BLaER1 (cell line): Measurements from ENCODE around the gene HCFC1.
A peak's percentile ranks its signal among the peaks of the same experiment; 100 is the strongest.

ENCODE experiments used
- H3K27ac ChIP-seq: shearing (Covaris generic); formaldehyde crosslinking; 2 replicates; pipeline ENCODE4 v1.8.1; 2022
- H3K27me3 ChIP-seq: shearing (Covaris generic); formaldehyde crosslinking; 2 replicates; pipeline ENCODE4 v1.8.1; 2022
- H3K36me3 ChIP-seq: shearing (Covaris generic); formaldehyde crosslinking; 2 replicates; pipeline ENCODE4 v1.8.1; 2022
- H3K4me1 ChIP-seq: shearing (Covaris generic); formaldehyde crosslinking; 2 replicates; pipeline ENCODE4 v1.8.1; 2022
- H3K4me2 ChIP-seq: shearing (Covaris generic); formaldehyde crosslinking; 2 replicates; pipeline ENCODE4 v1.8.1; 2022
- H3K4me3 ChIP-seq: shearing (Covaris generic); formaldehyde crosslinking; 2 replicates; pipeline ENCODE4 v1.8.1; 2022
- H3K9ac ChIP-seq: shearing (Covaris generic); formaldehyde crosslinking; 2 replicates; pipeline ENCODE4 v1.8.1; 2022
- H3K9me3 ChIP-seq: shearing (Covaris generic); formaldehyde crosslinking; 2 replicates; pipeline ENCODE4 v1.8.1; 2022
- H4K20me1 ChIP-seq: shearing (Covaris generic); formaldehyde crosslinking; 2 replicates; pipeline ENCODE4 v1.8.1; 2022
- Cebpa-rat ChIP-seq: shearing (Covaris generic); IDR thresholded peaks from 2 replicates; pipeline ENCODE4 v1.8.1; 2022

Gene HCFC1

DNA sequence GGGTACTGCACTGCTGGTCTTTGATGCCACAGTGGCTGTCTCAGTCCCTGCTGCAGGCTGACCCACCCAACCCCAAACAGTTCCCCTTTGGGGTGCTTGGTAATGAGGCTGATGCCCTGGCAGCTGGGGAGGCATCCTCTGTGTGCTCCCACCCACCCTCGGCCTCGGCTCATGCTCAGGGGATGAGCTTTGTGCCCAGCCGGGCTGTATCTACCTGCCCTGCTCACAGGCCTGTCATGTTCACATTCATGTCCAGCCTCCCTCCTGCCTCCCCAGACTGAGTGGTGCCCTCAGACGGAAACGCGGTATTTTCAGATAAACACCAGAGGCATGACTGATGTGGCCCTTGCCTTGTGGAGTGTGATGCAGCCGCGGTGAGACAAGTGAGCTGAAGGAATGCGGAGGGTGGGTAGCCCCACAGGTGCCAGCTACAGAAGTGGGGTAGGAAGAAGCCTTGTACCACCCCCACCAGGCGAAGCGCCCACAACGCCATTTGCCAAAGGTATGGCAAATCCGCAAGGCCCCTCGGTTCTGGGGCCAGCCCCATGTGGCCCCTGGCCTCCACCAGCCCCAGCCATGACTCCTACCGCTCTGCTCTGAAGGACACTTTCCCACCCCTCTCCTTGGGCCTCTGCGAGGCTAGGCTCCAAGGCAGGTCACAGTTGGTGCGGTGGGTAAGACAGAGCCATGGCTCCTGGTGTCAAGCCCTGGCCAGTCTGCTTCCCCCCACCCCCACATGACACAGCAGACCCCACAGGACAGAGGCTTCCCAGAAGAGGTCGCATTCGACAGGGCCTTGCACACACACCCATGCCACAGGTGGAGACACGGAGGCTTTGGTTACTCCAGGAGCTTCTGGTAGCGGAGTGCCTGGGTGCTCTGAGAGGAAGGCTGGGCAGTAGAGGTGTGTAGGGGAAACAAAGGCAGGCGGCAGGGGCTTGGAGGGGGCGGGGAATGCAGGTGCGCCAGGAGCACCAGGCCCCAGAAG lies 25.4 kb downstream of the HCFC1 start:
- H3K4me3 ChIP-seq = no peak overlapping the region
- H3K9me3 ChIP-seq = no peaks in the 10 kb centered on the region
- no peak for TF ChIP-seq Cebpa-rat
- peaks cover 21% of the 10 kb centered on the region for H3K36me3 ChIP-seq
- peaks cover 92% of the 10 kb centered on the region for H3K4me1 ChIP-seq
- H3K27ac ChIP-seq = peak overlapping the region; percentile 42
- H3K27me3 ChIP-seq = peaks cover 44% of the 10 kb centered on the region
- H4K20me1 ChIP-seq = peaks cover 94% of the 10 kb centered on the region
- H3K9ac ChIP-seq = no peak overlapping the region
- peak overlapping the region; percentile 65 for H3K4me2 ChIP-seq

DNA sequence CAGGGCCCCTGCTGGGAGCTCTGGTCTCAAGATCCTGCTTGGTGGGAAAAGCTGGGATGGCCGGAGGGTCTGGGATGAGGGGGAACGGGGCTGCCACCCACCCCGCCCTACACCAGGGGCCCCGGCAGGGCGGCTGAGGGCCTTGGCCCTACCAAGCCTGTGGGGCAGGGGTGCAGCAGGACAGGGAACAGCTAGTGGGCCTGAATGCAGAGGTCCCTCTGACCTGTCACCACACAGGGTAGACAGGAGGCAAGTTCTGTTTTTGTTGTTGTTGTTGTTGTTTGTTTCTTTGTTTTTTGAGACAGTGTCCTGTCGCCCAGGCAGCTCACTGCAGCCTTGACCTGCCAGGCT lies 26.8 kb downstream of the HCFC1 start:
- H3K9ac ChIP-seq = no peak overlapping the region
- H3K4me2 ChIP-seq = peak overlapping the region; percentile 80
- H3K9me3 ChIP-seq = no peaks in the 10 kb centered on the region
- no peak overlapping the region for H3K27ac ChIP-seq
- peaks cover 91% of the 10 kb centered on the region for H4K20me1 ChIP-seq
- H3K4me1 ChIP-seq = peaks cover 92% of the 10 kb centered on the region
- peaks cover 6% of the 10 kb centered on the region for H3K36me3 ChIP-seq
- no peak for TF ChIP-seq Cebpa-rat
- peaks cover 59% of the 10 kb centered on the region for H3K27me3 ChIP-seq
- peak overlapping the region; percentile 67; the same call in 1 of the 2 replicates for H3K4me3 ChIP-seq

DNA sequence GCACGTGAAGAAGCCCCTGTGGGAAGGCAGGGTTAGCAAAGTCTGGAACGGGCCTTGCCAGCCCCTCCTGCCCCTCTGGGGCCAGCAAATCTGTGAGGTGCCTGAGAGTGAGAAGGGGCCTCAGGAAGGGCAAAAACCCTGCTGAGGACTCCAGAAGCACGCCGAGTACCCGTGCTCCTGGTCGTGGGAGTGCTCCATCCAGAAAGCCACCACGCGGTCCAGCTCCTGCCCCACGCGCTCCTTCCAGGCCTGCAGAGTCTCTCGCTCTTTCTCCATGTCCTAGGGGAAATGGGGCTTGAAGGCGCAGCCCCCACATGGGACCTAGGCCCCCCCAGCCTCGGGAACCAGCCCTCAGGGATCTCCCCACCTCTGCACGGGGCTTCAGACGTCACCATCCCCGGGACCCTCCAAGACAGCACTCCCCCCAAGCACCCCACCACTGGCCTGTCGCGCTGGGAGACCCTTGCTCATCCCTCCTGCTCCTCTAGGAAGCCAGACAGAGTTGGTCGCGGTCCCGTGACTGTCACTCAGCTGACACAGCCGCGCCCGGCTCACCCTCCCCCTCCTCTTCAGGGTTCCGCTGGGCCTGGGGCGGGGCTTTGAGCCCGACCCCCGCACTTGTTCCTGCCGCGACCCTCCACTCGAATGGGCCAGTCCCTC lies 27.3 kb downstream of the HCFC1 start, which contains the start of gene RENBP:
Gene RENBP (minus strand): TSS at position 504 of the 660 bp plus-strand sequence. CDS start 33 bp downstream, at position 471.
- TF ChIP-seq Cebpa-rat = no peak
- Histone ChIP-seq H3K27ac (peak within 1 kb of the TSS; percentile 78), H3K4me3 (peak within 1 kb of the TSS; percentile 67), H3K9ac (peak within 1 kb of the TSS; percentile 76), H3K4me2 (peak within 1 kb of the TSS; percentile 80), H3K36me3 (peaks cover under 1% of the 10 kb centered on the region; the same call in 1 of the 2 replicates), H4K20me1 (peaks cover 91% of the 10 kb centered on the region), H3K9me3 (no peaks in the 10 kb centered on the region), H3K4me1 (peaks cover 92% of the 10 kb centered on the region), H3K27me3 (peaks cover 64% of the 10 kb centered on the region)

DNA sequence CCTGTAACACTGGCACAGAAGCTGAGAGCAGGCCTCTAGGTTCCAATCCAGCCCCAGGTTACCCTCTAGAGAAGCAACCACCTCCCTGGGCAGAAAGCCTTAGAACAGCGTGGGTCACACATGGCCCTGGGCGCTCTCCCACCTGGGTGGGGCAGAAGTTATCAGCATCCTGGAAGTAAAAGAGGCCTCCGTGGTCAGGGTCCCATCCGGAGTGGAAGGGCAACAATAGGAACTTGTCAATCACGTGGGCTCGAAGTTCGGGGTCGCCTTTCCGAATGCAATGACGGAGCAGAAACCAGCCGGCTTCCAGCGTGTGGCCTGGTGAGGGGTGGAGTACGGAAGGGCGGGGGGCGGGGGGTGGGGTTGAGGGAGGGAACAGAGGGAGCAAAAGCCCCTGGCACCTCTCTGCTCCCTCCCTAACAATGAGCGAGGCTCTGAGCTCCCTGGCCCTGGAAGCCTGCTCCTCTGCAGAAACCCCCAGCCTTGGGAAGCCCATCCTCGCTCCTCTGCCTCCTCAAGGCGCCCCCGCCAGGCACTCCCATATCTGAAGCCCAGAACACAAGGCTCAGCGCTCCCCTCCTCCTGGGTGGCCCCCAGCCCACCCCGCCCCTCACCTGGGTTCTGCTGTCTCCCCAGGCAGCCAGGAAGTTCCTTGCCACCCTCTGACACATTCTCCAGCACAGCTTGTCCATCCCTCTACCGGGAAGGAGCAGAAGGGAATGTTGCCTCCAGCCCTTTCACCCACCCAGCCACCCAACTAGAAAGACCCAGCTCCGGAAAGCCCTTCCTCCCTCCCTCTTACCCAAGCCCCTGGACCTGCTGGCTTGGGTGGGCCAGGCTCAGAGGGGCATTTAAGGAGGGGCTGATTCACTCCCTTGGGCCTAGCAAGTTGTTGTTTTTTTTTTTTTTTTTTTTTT lies 30.0 kb downstream of the HCFC1 start:
- Histone ChIP-seq H3K9me3 (no peaks in the 10 kb centered on the region), H3K9ac (peak overlapping the region; percentile 66), H3K4me3 (peak overlapping the region; percentile 58), H3K4me1 (peaks cover 71% of the 10 kb centered on the region), H4K20me1 (peaks cover 90% of the 10 kb centered on the region), H3K27me3 (peaks cover 87% of the 10 kb centered on the region), H3K4me2 (peak overlapping the region; percentile 80), H3K36me3 (no peaks in the 10 kb centered on the region), H3K27ac (peak overlapping the region; percentile 78)
- TF ChIP-seq Cebpa-rat = no peak

DNA sequence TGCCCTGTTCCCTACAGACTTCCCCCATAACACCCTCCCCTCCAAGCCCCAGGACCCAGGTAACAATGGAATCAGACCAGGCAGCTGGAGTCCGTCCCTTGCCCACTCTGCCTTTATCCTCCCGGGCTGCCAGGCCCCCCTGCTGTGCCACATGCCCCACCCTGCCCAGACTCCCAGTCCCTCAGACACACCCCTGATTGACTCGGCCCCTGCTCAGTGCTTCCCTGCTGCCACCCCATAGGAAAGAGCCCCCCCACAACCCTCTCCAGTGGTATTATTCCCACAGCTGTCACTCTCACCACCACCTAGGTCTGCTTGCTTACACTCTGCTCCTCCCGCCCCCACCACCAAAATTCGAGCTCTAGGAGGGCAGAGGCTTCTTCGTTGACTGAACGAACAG lies 32.0 kb downstream of the HCFC1 start:
- Histone ChIP-seq H3K36me3 (no peaks in the 10 kb centered on the region), H3K27me3 (peaks cover 84% of the 10 kb centered on the region), H3K4me2 (peak overlapping the region; percentile 80), H3K9ac (peak overlapping the region; percentile 47; the same call in 1 of the 2 replicates), H3K4me3 (peak overlapping the region; percentile 20; the same call in 1 of the 2 replicates), H3K4me1 (peaks cover 62% of the 10 kb centered on the region), H3K9me3 (no peaks in the 10 kb centered on the region), H4K20me1 (peaks cover 82% of the 10 kb centered on the region), H3K27ac (peak overlapping the region; percentile 44; the same call in 1 of the 2 replicates)
- TF ChIP-seq Cebpa-rat = no peak

DNA sequence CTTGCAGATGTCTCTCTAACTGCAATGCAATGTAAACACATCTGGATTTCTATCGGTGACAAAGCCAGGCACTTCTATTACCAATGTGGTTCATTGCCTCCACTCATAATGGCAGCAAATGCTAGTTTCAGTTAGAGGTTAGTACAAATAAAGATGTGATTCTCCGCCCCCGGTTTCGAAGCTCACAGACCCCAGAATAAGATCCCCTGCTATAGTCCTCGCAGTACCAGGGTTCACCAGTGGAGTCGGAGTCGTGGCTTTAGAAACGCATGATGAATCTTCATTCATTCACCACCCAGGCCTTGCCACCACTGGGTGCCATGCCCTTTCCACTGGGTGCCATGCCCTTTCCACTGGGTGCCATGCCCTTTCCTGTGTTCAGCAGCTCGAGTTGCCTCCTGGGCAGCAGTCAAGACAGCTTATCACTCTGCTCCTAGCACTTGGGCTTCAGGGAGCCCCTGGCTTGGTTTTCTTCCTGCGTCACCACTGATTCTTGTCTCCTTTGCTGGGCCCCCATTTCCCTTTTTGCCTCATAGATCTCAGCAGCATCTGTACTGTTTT lies 33.3 kb downstream of the HCFC1 start:
- peaks cover 85% of the 10 kb centered on the region for H3K27me3 ChIP-seq
- H3K27ac ChIP-seq = no peak overlapping the region
- H3K36me3 ChIP-seq = no peaks in the 10 kb centered on the region
- no peak overlapping the region for H3K4me3 ChIP-seq
- H3K9ac ChIP-seq = no peak overlapping the region
- H3K4me2 ChIP-seq = no peak overlapping the region
- peaks cover 58% of the 10 kb centered on the region for H3K4me1 ChIP-seq
- H4K20me1 ChIP-seq = peaks cover 82% of the 10 kb centered on the region
- TF ChIP-seq Cebpa-rat = no peak
- no peaks in the 10 kb centered on the region for H3K9me3 ChIP-seq

DNA sequence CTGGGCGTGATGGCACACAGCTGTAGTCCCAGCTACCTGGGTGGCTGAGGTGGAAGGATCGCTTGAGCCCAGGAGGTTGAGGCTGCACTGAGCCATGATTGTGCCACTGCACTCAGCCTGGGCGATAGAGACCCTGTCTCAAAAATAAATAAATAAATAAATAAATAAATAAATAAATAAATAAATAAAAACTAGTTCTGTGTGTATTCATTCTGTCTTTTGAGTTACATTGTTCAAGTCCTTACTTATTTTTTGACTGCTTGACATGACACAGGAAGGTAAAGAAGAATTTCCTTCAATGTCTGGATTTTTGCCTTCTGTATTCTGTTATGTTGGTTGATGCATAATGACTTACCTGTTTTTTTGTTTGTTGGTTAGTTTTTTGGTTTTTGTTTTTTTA lies 34.6 kb downstream of the HCFC1 start:
- TF ChIP-seq Cebpa-rat = no peak
- no peaks in the 10 kb centered on the region for H3K9me3 ChIP-seq
- no peak overlapping the region for H3K27ac ChIP-seq
- peaks cover 12% of the 10 kb centered on the region for H3K36me3 ChIP-seq
- peaks cover 48% of the 10 kb centered on the region for H3K4me1 ChIP-seq
- peaks cover 82% of the 10 kb centered on the region for H4K20me1 ChIP-seq
- H3K27me3 ChIP-seq = peaks cover 86% of the 10 kb centered on the region
- H3K9ac ChIP-seq = no peak overlapping the region
- no peak overlapping the region for H3K4me3 ChIP-seq
- H3K4me2 ChIP-seq = no peak overlapping the region

DNA sequence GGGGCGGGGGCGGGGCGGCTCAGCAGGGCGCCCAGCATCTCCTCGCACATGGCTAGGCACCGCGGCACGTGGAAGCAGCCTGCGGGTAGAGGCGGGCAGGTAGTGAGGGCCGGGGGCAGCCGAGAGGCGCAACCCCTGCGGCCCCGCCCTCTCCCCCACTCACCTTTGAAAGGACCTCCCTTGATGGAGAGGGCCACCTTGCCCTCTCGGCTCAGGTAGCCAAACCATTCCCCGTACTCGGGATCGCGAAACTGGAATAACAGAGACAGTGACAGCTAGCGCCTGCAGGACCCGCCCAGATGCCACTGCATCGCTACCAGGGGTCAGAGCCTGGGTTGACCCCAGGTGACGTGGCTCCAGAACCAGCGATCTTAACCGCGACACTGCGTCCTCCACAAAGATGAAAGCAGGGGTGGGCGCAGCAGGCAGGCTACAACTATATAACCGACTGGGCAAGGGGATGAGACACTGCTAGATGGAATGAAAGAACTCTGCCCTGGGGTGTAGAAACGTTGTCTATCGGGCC lies 36.2 kb downstream of the HCFC1 start:
- peak overlapping the region; percentile 70 for H3K9ac ChIP-seq

More for the DNA sequence above, 36.2 kb downstream of the HCFC1 start:
- Histone ChIP-seq H3K27me3 (peaks cover 87% of the 10 kb centered on the region), H3K27ac (peak overlapping the region; percentile 71), H3K36me3 (peaks cover 29% of the 10 kb centered on the region), H3K4me2 (peak overlapping the region; percentile 83), H3K4me1 (peaks cover 47% of the 10 kb centered on the region), H4K20me1 (peaks cover 89% of the 10 kb centered on the region), H3K9me3 (no peaks in the 10 kb centered on the region), H3K4me3 (peak overlapping the region; percentile 77)
- TF ChIP-seq Cebpa-rat = no peak
